Stimulated activated CD8-positive, alpha-beta memory T cell treated with anti-CD3 and anti-CD28 coated beads, Interleukin-12 subunit alpha, Interleukin-12 subunit beta, amount 100 ng/mL, for 1 hour (primary cell): ENCODE results near the gene CLEC5A.
"Not testable (repeated sequence)": the region's sequence is repeated elsewhere in the genome, so short reads cannot be mapped to it uniquely, and the experiment has no call there.

Experiments
- DNase-seq: peaks from one replicate; pipeline ENCODE4 v3.0.0-alpha.2; 2020; ENCODE audit warnings: low read depth

CLEC5A gene

DNA sequence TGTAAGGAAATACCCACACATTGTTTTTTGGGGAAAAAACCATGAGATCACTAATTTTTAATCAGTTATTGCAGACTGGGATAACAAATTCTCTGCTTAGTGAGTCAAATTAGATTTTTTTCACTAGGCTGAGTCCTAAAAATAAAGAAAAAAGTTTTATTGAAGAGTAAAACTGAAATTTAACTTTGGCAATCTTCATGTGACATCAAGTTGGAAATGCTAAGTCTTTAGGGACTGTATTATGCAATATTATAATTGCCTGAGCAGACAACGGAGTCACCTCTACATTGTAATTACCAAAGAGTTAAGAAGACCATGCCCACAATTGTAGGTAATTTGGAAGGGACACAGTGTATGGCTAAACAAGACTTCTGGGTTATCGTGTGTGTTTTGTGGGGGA is 2.2 kb upstream of the CLEC5A start:
- DNase-seq, result no peak

DNA sequence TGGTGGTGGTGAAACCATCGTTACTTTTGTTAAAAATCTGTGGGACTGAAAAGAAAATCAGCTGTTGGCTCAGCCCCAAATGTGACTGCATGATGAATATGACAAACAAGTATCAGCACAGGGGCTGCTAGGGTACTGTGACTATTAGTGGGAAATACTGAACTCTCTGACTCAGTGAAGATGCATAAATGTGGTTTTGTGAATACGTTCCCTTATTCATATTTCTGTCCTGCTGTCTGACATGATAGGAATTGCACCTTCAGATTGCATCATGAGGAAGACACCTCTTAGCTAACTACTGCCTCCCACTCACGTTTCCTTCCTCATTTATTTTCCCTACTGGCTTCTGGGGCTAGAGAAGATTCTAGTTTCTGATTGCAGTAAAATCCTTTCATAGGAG is 1.4 kb downstream of the CLEC5A start:
- no peak for DNase-seq

DNA sequence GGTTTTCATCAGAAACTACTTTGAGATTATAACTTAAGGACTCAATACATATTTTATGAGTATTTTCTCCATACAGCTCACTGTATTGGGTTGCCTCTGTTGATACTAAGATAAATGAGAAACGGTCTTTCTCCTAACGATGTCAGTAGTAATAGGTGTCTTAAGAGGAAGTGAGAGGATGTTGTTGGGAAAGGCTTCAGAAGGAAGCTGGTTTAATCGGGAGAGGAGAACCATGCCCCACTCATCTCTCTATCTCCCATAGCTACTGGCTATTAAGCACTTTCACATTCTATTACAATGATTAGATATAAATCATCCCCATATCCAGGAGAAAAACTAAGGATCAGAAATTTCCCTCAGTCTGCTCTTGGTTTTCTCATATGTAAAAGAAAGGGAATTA is 2.0 kb downstream of the CLEC5A start:
- DNase-seq, result no peak

DNA sequence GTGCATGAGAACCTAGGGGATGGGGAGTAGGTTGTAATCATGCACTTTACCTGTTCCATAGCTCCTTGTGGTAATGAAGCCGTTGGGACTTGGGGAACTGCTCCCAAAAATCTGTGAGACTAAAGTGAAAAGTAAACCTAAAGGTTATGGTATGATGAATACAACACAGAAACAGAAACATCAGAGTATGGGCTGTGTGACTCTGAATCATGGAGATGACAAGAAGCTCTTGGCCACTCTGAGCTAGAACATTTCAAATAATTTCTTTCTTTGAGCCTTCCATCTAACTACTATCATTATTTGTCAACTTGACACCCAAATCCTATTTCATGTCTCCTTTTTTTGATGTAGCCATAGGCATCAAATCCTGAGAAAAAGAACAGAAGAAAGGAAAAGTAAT is 2.9 kb downstream of the CLEC5A start:
- no peak for DNase-seq

DNA sequence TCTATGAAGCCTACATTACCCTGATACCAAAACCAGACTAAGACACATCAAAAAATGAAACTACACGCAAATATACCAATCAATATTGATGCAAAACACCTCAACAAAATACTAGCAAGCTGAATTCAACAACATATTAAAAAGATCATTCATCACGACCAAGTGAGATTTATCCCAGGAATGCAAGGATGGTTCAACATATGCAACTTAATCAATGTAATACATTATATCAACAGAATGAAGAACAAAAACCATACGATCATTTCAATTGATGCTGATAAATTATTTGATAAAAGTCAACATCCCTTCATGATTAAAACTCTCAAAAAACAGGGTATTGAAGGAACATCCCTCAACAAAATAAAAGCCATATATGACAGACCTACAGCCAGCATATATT is 5.7 kb downstream of the CLEC5A start:
- DNase-seq, result no peak

DNA sequence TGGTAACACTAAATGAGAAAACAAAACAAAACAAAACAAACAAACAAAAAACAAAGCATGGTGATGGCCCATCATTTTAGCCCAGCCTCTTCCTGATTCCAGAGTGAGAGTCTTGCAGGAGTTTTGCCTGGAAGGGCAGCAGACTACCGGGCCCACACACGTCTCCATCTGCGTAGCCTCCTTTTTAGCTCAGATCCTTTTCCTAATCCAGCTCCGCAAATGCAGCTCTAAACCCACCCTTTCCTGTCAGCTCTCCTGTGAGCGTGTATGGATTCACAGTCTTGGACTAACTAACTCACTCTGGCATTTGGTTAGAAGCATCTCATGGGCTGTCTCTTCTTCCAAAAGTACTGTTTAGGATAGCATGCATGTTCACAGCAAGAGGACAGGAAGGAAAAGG is 16.6 kb downstream of the CLEC5A start:
- no peak for DNase-seq

DNA sequence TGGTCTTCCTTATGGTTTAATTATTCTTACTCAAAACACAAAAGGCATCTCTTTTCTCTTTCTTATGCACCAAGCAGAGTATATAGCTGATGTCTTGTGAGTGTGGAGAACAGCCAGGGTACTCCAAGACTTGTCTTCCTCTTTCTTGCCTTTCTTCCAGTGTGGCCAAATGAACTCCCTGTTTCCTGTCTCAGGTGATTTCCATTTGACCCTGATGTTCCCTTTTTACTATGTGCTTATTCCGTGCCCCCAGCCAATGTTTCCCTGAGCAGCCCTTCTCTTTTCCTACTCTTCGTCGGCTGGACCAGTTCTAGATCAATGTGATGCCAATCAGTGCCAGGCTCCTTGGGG is 18.0 kb downstream of the CLEC5A start:
- no peak for DNase-seq

DNA sequence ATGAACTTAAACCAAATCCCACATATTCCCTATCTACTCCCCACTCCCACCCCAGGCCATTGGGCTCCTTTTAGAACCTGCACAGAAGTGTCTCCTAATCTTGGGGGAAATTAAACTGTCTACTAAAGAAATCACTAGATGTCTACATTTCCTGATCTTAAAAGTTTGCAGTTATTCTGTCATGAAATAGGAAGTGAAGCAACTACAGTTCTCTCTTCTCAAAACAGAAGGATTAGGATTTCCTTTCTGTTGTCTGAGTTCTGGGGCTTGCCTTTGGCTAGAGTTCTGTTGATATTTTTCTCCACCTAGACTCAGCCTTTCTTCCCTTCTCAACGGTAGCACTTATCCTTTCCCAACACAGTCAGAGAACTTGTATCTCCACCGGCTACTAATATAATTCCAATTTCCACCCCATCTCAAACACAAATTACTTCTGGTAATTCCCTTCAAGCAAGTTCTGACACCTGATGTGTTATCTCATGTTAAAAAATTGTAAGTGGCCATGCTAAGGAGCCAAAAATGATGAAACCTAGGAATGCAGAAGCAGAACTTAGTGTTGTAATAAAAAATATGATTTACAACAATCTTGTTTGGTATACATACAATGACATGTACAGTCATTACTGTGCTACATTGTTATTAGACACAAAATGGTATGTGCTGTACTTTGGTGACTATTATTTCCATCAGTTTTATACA is 18.5 kb downstream of the CLEC5A start:
- DNase-seq, result no peak

DNA sequence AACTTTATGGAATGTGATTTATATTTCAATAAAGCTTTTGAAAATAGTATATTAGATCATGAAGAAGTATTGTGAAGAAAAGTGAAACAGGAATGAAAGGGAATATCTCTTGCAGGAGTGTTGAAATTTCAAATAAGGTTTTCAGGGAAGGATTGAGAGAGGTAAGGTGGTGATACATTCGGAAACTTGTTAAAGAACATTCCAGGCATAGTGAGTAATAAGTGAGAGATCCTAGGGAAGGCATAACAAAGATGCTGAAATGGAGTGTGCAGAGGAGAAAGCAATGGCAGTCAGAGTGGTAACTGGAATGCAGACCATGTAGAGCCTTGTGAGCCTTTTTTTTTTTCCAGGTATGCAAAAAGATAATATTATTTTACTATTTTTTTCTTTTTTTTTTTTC is 26.5 kb downstream of the CLEC5A start:
- DNase-seq, result no peak

DNA sequence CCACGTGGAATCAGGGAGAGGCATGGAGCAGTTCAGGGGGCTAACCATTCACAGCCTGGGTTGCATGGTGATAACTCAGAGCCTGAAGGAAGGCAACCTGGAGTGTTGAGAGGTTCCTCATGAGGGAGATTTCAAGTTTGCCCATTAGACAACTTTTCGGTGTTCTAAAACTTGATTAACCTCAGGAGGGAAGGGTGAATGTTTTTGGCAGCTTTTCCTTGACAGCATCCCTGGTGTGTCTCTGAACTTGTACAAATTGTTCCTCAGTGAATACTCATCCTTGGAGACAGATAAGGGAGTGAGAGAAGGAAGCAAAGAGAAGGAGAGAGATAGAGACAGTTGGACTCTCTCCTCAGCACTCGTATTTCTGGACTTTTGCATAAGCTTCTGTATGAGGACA is 30.7 kb downstream of the CLEC5A start, which contains the start of gene OR9A4:
Gene OR9A4 (plus strand): TSS at position 301 of the 400 bp plus-strand sequence. CDS start 2,477 bp downstream, outside the sequence.
- DNase-seq, result no peak

DNA sequence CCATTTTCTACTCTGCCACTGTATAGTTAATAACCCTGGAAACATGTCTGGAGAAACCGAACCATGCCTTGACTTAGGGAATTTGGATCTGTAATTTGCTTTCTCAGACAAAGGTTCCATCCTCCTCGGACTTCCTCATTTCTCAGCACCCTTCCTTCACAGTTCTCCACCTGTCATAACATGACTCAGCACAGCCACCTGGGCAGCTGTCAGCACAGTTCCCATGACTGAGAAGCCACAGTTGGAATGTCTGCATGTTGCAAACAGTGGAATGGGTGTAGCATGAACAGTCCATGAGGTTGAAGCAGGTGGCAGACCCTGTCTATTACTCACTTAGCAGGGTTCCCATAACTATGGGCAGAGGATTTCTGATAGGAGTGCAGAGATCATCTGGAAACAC is 31.2 kb downstream of the CLEC5A start:
- DNase-seq, result no peak

DNA sequence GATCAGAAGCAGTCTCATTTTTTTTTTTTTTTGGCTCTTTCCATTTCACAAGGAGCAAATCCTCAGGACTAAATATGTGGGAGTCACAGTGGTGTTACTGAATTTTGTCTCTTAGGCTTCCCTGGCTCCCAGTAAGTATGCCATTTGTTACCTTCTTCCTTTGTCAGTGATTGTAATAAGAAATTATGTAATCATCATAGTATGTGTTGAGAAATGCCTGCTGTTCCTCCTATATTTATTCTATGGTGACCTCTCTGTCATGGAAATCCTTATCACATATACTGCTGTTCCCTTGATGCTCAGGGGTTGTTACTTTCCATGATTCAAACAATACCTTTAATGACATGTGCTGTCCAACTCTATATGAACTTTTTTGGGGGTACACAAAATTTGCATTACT is 35.4 kb downstream of the CLEC5A start:
- no peak for DNase-seq

DNA sequence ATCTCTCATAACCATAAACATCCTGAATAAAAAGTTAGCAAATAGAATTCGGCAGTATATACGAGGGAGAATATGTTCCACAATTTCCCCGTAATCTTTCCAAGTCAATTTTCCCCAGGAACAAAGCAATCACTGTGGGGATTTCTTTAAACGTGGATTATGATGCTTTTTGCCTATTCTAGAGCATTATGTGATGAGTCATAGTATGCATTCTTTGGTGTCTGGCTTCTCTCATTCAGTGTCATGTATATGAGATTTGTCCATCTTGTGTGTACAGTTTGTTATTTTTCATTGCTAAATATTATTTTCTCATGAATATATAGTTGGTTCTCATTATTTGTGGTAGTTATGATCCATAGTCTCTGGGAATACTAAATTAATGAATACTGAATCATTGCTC is 40.5 kb downstream of the CLEC5A start:
- DNase-seq, result no peak

DNA sequence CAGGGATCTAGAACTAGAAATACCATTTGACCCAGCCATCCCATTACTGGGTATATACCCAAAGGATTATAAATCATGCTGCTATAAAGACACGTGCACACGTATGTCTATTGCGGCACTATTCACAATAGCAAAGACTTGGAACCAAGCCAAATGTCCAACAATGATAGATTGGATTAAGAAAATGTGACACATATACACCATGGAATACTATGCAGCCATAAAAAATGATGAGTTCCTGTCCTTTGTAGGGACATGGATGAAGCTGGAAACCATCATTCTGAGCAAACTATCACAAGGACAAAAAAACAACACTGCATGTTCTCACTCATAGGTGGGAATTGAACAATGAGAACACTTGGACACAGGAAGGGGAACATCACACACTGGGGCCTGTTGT is 47.4 kb downstream of the CLEC5A start:
- not testable (repeated sequence) for DNase-seq

DNA sequence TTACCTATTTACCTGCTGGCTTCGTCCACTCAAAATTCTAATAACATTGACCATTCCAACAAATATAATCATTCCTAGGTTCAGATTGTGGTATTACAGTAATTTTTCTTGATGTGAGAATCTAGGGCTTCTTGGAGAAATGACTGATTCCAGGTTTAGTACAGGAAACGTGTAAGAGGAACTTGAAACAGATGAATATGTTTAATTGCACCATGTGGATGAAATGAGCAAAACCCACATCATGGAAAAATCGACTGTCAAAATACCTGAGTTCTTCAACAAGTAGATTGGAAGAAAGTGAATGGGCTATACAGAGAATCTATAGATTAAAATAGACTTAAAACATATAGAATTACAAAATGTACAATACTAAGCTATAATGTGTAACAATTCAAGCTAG is 55.4 kb downstream of the CLEC5A start:
- DNase-seq, result no peak

DNA sequence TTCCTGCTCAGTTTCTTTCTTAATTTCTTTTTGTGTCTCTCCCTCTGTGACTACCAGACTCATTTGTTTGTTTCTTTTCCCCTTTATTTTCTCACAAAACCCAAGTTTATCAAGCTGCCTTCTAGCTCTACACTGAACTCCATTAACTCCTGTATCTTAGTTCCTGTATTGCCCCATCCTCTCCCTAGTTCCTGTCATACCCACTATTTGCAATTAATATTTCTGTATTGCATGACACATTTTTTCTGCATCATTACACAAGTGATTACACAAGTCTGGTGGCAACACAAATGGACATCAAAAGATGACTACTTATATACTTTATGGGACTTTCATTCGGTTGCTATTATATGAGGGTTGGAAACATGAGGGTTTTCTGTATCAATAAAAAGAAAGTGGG is 57.5 kb downstream of the CLEC5A start:
- DNase-seq, result no peak

DNA sequence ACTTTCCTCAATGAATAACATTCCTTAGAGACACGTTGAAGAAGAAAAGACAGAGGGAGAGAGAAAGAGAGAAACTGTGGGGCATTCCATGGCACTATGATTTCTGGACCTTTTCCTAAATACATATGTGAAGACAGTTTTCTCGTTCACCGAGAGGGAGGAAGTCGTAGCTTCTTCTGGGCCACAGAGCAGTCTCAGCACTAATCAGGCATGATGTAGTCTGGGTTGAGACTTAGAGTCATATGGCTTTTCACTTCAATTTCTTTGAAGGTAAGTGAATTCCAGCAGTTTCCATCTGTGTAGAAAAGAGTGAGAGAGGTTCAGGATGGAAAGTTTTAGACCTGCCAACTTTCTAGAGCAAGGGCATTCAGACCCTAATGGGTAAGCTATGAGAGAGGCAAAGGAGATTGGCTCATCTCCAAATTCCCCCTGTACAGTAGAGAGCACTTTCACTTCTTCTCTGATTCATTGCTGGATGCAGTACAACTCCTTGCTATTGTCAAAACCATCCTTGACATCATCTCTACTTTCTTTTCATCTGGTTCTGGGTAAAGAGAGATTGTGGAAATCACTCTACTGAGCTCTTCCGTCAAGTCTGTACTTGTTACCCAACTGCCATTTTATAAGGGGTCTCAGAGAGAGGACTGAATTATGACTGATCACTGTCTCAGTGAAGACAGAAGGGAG is 62.1 kb downstream of the CLEC5A start:
- DNase-seq, result no peak

DNA sequence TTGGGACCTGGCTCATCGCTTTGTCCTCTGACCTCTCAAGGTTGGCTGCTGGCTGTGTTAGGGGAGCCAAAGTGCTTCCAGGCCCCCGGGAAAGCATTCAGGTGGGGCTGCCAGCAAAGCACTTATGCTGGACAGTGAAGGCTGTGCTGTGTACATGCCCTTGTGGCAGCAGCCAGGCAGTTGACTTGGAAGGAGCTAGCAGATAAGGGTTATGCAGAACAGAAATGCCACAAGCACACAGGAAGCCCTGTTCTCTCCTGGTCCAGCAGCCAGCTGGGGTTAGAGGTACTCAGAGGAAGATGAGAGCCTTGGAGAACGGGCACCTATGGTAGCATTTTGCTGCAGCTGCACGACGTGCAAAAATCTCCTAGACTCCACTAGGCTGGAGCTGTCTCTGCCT is 65.8 kb downstream of the CLEC5A start:
- no peak for DNase-seq

DNA sequence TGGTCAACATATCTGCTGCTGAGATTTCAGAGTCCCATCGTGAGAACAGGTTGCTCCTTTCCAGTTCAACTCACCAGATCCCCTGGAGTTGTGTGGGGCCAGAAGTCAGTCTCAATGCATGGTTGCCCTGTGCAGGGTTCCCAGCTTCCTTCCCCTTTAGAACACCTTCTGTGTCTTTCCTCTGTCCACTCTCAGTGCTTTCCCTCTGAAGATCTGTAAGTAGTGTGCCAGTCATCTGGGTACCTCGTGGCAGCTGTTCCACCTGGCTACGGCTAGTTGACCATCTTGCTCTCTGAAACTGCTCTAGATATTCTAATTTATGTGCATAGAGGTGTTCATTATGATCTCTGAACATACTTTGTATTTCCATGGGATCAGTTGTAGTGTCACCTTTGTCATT is 69.4 kb downstream of the CLEC5A start:
- DNase-seq, result no peak
